Mesenchymal stem cell (in vitro differentiated cells and primary cell): ENCODE data around the gene SZT2. TPM values are rescaled to one million over a fixed set of nuclear protein-coding genes. Genes with fewer than 3 reads are reported as not detected.

ENCODE experiments used
- DNase-seq: peaks from one replicate; pipeline ENCODE4 v3.0.0-alpha.2; 2013
- H2AFZ ChIP-seq: one replicate; pipeline ENCODE4 v1.6.1; 2013; ENCODE audit warnings: low read depth, mild to moderate bottlenecking, control low read depth, inconsistent platforms, low read length, moderate library complexity
- H2AK5ac ChIP-seq: 2 replicates; pipeline ENCODE4 v1.6.1; 2013; ENCODE audit warnings: low read length, moderate library complexity, mild to moderate bottlenecking, inconsistent platforms; ENCODE audit not compliant: severe bottlenecking
- H2BK120ac ChIP-seq: one replicate; pipeline ENCODE4 v1.6.1; 2013; ENCODE audit warnings: low read depth, mild to moderate bottlenecking, inconsistent platforms, low read length, moderate library complexity
- H2BK12ac ChIP-seq, 2 experiments: one replicate each; pipeline ENCODE4 v1.6.1; 2013; ENCODE audit warnings: inconsistent platforms in 2 of 2, low read length in 2 of 2, mild to moderate bottlenecking in 2 of 2, moderate library complexity in 2 of 2, control low read depth in 1 of 2
- H2BK15ac ChIP-seq: one replicate; pipeline ENCODE4 v1.6.1; 2013; ENCODE audit warnings: mild to moderate bottlenecking, low read depth, inconsistent platforms; ENCODE audit not compliant: poor library complexity, severe bottlenecking
- H2BK5ac ChIP-seq: 2 replicates; pipeline ENCODE4 v1.6.1; 2013; ENCODE audit warnings: low read depth, mild to moderate bottlenecking, low read length, control low read depth, inconsistent platforms; ENCODE audit not compliant: poor library complexity, severe bottlenecking
- H3K14ac ChIP-seq, 2 experiments: one replicate each; pipeline ENCODE4 v1.6.1; 2013; ENCODE audit warnings: inconsistent platforms in 2 of 2, low read length in 2 of 2, control low read depth in 1 of 2, mild to moderate bottlenecking in 1 of 2, moderate library complexity in 1 of 2
- H3K18ac ChIP-seq, 2 experiments: one replicate each; pipeline ENCODE4 v1.6.1; 2013; ENCODE audit warnings: inconsistent platforms in 2 of 2, low read length in 2 of 2, control low read depth in 1 of 2, low read depth in 1 of 2, mild to moderate bottlenecking in 1 of 2
- H3K23ac ChIP-seq, 2 experiments: one replicate each; pipeline ENCODE4 v1.6.1; 2013; ENCODE audit warnings: inconsistent platforms in 2 of 2, low read length in 2 of 2, mild to moderate bottlenecking in 2 of 2, moderate library complexity in 2 of 2, control low read depth in 1 of 2
- H3K27ac ChIP-seq: 2 replicates; pipeline ENCODE4 v1.5.1; 2013; ENCODE audit warnings: mild to moderate bottlenecking, moderate library complexity, low read length, control low read depth, inconsistent platforms; ENCODE audit not compliant: poor library complexity, severe bottlenecking
- H3K27me3 ChIP-seq, 2 experiments: 2 replicates each; pipeline versions ENCODE4 v1.6.1 to v1.7.0; 2013; ENCODE audit warnings: low read length in 2 of 2, mild to moderate bottlenecking in 2 of 2, moderate library complexity in 2 of 2, control low read depth in 1 of 2, inconsistent platforms in 1 of 2; ENCODE audit not compliant: control insufficient read depth in 1 of 2, insufficient read depth in 1 of 2
- H3K36me3 ChIP-seq, 2 experiments: 2 replicates each; pipeline versions ENCODE4 v1.6.1 to v1.7.0; 2013; ENCODE audit warnings: low read length in 2 of 2, control low read depth in 1 of 2, inconsistent platforms in 1 of 2, low read depth in 1 of 2, mild to moderate bottlenecking in 1 of 2; ENCODE audit not compliant: insufficient read depth in 2 of 2, control insufficient read depth in 1 of 2
- H3K4ac ChIP-seq, 2 experiments: one replicate each; pipeline ENCODE4 v1.6.1; 2013; ENCODE audit warnings: inconsistent platforms in 2 of 2, low read length in 2 of 2, mild to moderate bottlenecking in 2 of 2, moderate library complexity in 2 of 2, control low read depth in 1 of 2, low read depth in 1 of 2
- H3K4me1 ChIP-seq: 2 replicates; pipeline ENCODE4 v1.6.1; 2013; ENCODE audit warnings: low read depth, low read length, control low read depth; ENCODE audit not compliant: control insufficient read depth, insufficient read depth
- H3K4me2 ChIP-seq: 2 replicates; pipeline ENCODE4 v1.6.1; 2013; ENCODE audit warnings: low read length, mild to moderate bottlenecking, inconsistent platforms; ENCODE audit not compliant: poor library complexity, severe bottlenecking
- H3K4me3 ChIP-seq, 2 experiments: 2 replicates each; pipeline versions ENCODE4 v1.5.1 to v1.7.0; 2013; ENCODE audit warnings: low read length in 2 of 2, mild to moderate bottlenecking in 2 of 2, control low read depth in 1 of 2, low read depth in 1 of 2; ENCODE audit not compliant: insufficient read depth in 1 of 2
- H3K79me1 ChIP-seq: replicated peaks from 2 replicates; pipeline ENCODE4 v1.6.1; 2013; ENCODE audit warnings: mild to moderate bottlenecking, control low read depth, low read length, inconsistent platforms; ENCODE audit not compliant: poor library complexity, severe bottlenecking
- H3K9ac ChIP-seq: 2 replicates; pipeline ENCODE4 v1.7.0; 2013; ENCODE audit warnings: mild to moderate bottlenecking, low read length, moderate library complexity
- H3K9me3 ChIP-seq: 2 replicates; pipeline ENCODE4 v1.7.0; 2013; ENCODE audit warnings: mild to moderate bottlenecking, low read length; ENCODE audit not compliant: control insufficient read depth
- H4K8ac ChIP-seq: one replicate; pipeline ENCODE4 v1.6.1; 2013; ENCODE audit warnings: inconsistent platforms, mild to moderate bottlenecking, low read length, moderate library complexity
- H4K91ac ChIP-seq: one replicate; pipeline ENCODE4 v1.6.1; 2013; ENCODE audit warnings: mild to moderate bottlenecking, low read length, inconsistent platforms
- WGBS: methylation state at CpG from one replicate; pipeline ENCODE4 v1.1.7; 2013; ENCODE audit warnings: mixed read lengths; 5-methylcytosine and 5-hydroxymethylcytosine counted together
- small RNA-seq: library from polyadenylated mRNA; stranded (forward); fragments of <200 nt; extraction: miRNeasy Mini kit (QIAGEN cat#:217004); gene quantifications from one replicate; pipeline ENCODE3, GENCODE V24; 2013; ENCODE audit warnings: low read depth

The SZT2 gene

DNA sequence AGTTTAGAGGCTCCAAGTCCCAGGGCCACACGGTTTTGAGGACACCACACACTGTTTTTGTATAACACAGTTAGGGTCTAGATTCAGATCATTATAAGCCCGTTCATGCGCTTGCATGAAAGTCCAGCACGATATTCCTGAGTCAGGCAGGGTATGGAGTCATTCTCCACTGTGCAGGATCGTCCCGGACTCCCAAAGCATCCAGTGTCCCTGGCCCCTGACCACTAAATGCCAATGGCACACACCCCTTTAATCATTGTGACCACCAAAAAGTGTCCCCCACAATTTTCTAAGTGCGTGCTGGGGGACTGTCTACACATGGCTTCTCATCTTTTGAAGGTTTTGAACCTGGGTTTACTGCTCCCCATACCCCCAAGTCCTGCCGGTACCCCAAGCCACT, 113.8 kb downstream of the SZT2 start:
- H3K4me3 ChIP-seq, result no peak overlapping the region
- H2BK120ac ChIP-seq, result no peak overlapping the region
- H3K9me3 ChIP-seq, result no peaks in the 10 kb centered on the region
- no peak overlapping the region for H3K4me2 ChIP-seq
- H2AFZ ChIP-seq, result no peak overlapping the region
- no peak overlapping the region for H4K91ac ChIP-seq
- no peaks in the 10 kb centered on the region for H3K36me3 ChIP-seq
- H2AK5ac ChIP-seq, result no peak overlapping the region
- H3K79me1 ChIP-seq, result no peaks in the 10 kb centered on the region
- no peak overlapping the region for H3K23ac ChIP-seq
- no peak overlapping the region for H3K27ac ChIP-seq
- no peak for DNase-seq
- no peak overlapping the region for H3K4ac ChIP-seq
- H3K14ac ChIP-seq, result no peak overlapping the region
- H2BK12ac ChIP-seq, result no peak overlapping the region
- H4K8ac ChIP-seq, result no peak overlapping the region
- no peak overlapping the region for H2BK5ac ChIP-seq
- no peak overlapping the region for H2BK15ac ChIP-seq
- WGBS, result 90% methylated on average over 8 of the region's 8 CpGs
- no peaks in the 10 kb centered on the region for H3K4me1 ChIP-seq
- no peak overlapping the region for H3K18ac ChIP-seq
- peaks cover 0 to 25% of the 10 kb centered on the region in 2 experiments for H3K27me3 ChIP-seq
- H3K9ac ChIP-seq, result no peak overlapping the region

Small RNAs within 50 kb of the gene (small RNA-seq; reads per million reads assigned to genes)
- gene MIR6735, result not detected
